Loucy (cell line): ENCODE results near the gene CEP85L.

Experiments
- EZH2phosphoT487 ChIP-seq: fragments of 200-600 bp; IDR thresholded peaks from 2 replicates; pipeline ENCODE4 v1.6.1; 2018; ENCODE audit warnings: antibody characterized with exemption, mild to moderate bottlenecking, moderate library complexity, borderline replicate concordance
- TF ChIP-seq, protein P1 (sequence below): fragments of 200-600 bp; sonication (generic); conservative IDR thresholded peaks from 2 replicates; pipeline ENCODE4 v1.5.1; 2014; ENCODE audit warnings: mild to moderate bottlenecking, antibody characterized with exemption, low read length

DNA sequence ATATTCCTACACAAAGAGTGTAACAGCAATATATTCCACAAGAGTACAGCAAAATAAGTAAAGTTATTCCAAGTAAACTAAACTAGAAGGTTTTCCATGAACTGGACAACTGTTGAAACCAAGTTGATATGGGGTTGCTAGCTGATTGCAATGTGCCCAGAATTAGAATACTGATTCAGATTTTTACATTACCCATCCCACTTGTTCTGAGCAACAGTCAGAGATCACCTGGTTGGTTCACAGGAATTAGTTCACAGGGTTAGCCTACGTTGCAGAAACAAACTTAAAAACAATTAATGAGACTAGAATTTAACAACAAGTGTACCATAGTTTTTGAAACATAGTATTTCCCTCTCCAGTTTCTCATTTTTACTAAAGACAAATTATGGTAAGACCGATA lies 49.1 kb downstream of the CEP85L start:
- TF ChIP-seq, protein P1, sequence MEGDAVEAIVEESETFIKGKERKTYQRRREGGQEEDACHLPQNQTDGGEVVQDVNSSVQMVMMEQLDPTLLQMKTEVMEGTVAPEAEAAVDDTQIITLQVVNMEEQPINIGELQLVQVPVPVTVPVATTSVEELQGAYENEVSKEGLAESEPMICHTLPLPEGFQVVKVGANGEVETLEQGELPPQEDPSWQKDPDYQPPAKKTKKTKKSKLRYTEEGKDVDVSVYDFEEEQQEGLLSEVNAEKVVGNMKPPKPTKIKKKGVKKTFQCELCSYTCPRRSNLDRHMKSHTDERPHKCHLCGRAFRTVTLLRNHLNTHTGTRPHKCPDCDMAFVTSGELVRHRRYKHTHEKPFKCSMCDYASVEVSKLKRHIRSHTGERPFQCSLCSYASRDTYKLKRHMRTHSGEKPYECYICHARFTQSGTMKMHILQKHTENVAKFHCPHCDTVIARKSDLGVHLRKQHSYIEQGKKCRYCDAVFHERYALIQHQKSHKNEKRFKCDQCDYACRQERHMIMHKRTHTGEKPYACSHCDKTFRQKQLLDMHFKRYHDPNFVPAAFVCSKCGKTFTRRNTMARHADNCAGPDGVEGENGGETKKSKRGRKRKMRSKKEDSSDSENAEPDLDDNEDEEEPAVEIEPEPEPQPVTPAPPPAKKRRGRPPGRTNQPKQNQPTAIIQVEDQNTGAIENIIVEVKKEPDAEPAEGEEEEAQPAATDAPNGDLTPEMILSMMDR, result no peak
- TF ChIP-seq EZH2phosphoT487, result no peak
